ENCODE results near the gene P2RX3.
"Not testable (repeated sequence)": the region's sequence is repeated elsewhere in the genome, so short reads cannot be mapped to it uniquely, and the experiment has no call there.

Gene P2RX3

GRCh38 chr11:57323167-57323854, 14.8 kb upstream of the P2RX3 start:
- H3K4me3 ChIP-seq (ENCODE audit: low read depth, low read length), result peak overlapping the region; percentile 94
- no peak for DNase-seq (ENCODE audit: low read depth)

GRCh38 chr11:57323855-57324153, 14.3 kb upstream of the P2RX3 start:
- peak overlapping the region; percentile 94 for H3K4me3 ChIP-seq (ENCODE audit: low read depth, low read length)
- no peak for DNase-seq (ENCODE audit: low read depth)

GRCh38 chr11:57324154-57324885, 13.8 kb upstream of the P2RX3 start:
- peak overlapping the region; percentile 94 for H3K4me3 ChIP-seq (ENCODE audit: low read depth, low read length)

GRCh38 chr11:57324886-57325734, 13.0 kb upstream of the P2RX3 start, which contains the start of gene TNKS1BP1:
TNKS1BP1 (minus strand) TSS chr11:57324952; CDS start chr11:57321885, 3,067 bp downstream.
- peak within 1 kb of the TSS; percentile 94 for H3K4me3 ChIP-seq (ENCODE audit: low read depth, low read length)
- peak; percentile 93 for DNase-seq (ENCODE audit: low read depth)

More at GRCh38 chr11:57324154-57324885, 13.8 kb upstream of the P2RX3 start:
- DNase-seq (ENCODE audit: low read depth), result no peak

GRCh38 chr11:57325735-57326048, 12.5 kb upstream of the P2RX3 start:
- H3K4me3 ChIP-seq (ENCODE audit: low read depth, low read length), result peak overlapping the region; percentile 48
- no peak for DNase-seq (ENCODE audit: low read depth)

GRCh38 chr11:57327721-57328120, 10.4 kb upstream of the P2RX3 start:
- no peak overlapping the region for H3K4me3 ChIP-seq (ENCODE audit: low read depth, low read length)
- DNase-seq (ENCODE audit: low read depth), result no peak

- no peak overlapping the region for H3K4me3 ChIP-seq (ENCODE audit: low read depth, low read length)
- no peak for DNase-seq (ENCODE audit: low read depth)
Observed at GRCh38 chr11:57330029-57330428, 8.1 kb upstream of the P2RX3 start.

- no peak overlapping the region for H3K4me3 ChIP-seq (ENCODE audit: low read depth, low read length)
- DNase-seq (ENCODE audit: low read depth), result no peak
Observed at GRCh38 chr11:57331720-57332119, 6.4 kb upstream of the P2RX3 start.

GRCh38 chr11:57332694-57333440, 5.3 kb upstream of the P2RX3 start:
- no peak for DNase-seq (ENCODE audit: low read depth)
- no peak overlapping the region for H3K4me3 ChIP-seq (ENCODE audit: low read depth, low read length)

GRCh38 chr11:57335023-57335342, 3.2 kb upstream of the P2RX3 start:
- no peak for DNase-seq (ENCODE audit: low read depth)
- H3K4me3 ChIP-seq (ENCODE audit: low read depth, low read length), result peak overlapping the region; percentile 75

GRCh38 chr11:57335343-57336110, 2.6 kb upstream of the P2RX3 start, which contains the start of gene SSRP1:
SSRP1 (minus strand) TSS chr11:57335892; CDS start chr11:57335121, 771 bp downstream.
- H3K4me3 ChIP-seq (ENCODE audit: low read depth, low read length), result peak within 1 kb of the TSS; percentile 75
- peak; percentile 43 for DNase-seq (ENCODE audit: low read depth)

GRCh38 chr11:57336111-57336666, 2.0 kb upstream of the P2RX3 start:
- DNase-seq (ENCODE audit: low read depth), result no peak
- peak overlapping the region; percentile 75 for H3K4me3 ChIP-seq (ENCODE audit: low read depth, low read length)

GRCh38 chr11:57336856-57337255, 1.3 kb upstream of the P2RX3 start:
- H3K4me3 ChIP-seq (ENCODE audit: low read depth, low read length); DNase-seq (ENCODE audit: low read depth): not testable (repeated sequence)

- DNase-seq (ENCODE audit: low read depth), result no peak
- no peak overlapping the region for H3K4me3 ChIP-seq (ENCODE audit: low read depth, low read length)
Observed at GRCh38 chr11:57339328-57339727, 1.2 kb downstream of the P2RX3 start.

- DNase-seq (ENCODE audit: low read depth), result no peak
- no peak overlapping the region for H3K4me3 ChIP-seq (ENCODE audit: low read depth, low read length)
Observed at GRCh38 chr11:57340039-57340615, 2.0 kb downstream of the P2RX3 start.

GRCh38 chr11:57341250-57341808, 3.2 kb downstream of the P2RX3 start:
- no peak for DNase-seq (ENCODE audit: low read depth)
- no peak overlapping the region for H3K4me3 ChIP-seq (ENCODE audit: low read depth, low read length)

- no peak overlapping the region for H3K4me3 ChIP-seq (ENCODE audit: low read depth, low read length)
- no peak for DNase-seq (ENCODE audit: low read depth)
Observed at GRCh38 chr11:57342702-57343101, 4.5 kb downstream of the P2RX3 start.

GRCh38 chr11:57343825-57344224, 5.7 kb downstream of the P2RX3 start:
- H3K4me3 ChIP-seq (ENCODE audit: low read depth, low read length), result no peak overlapping the region
- DNase-seq (ENCODE audit: low read depth), result no peak

Data from skeletal muscle cell (primary cell).